Measurements from ENCODE around the gene UNKL. TPM values are rescaled to one million over a fixed set of nuclear protein-coding genes. Genes with fewer than 3 reads are reported as not detected.

The UNKL gene, protein sequence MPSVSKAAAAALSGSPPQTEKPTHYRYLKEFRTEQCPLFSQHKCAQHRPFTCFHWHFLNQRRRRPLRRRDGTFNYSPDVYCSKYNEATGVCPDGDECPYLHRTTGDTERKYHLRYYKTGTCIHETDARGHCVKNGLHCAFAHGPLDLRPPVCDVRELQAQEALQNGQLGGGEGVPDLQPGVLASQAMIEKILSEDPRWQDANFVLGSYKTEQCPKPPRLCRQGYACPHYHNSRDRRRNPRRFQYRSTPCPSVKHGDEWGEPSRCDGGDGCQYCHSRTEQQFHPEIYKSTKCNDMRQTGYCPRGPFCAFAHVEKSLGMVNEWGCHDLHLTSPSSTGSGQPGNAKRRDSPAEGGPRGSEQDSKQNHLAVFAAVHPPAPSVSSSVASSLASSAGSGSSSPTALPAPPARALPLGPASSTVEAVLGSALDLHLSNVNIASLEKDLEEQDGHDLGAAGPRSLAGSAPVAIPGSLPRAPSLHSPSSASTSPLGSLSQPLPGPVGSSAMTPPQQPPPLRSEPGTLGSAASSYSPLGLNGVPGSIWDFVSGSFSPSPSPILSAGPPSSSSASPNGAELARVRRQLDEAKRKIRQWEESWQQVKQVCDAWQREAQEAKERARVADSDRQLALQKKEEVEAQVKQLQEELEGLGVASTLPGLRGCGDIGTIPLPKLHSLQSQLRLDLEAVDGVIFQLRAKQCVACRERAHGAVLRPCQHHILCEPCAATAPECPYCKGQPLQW
- total RNA-seq, result 3.4 and 10.1 TPM in 2 replicates

DNA sequence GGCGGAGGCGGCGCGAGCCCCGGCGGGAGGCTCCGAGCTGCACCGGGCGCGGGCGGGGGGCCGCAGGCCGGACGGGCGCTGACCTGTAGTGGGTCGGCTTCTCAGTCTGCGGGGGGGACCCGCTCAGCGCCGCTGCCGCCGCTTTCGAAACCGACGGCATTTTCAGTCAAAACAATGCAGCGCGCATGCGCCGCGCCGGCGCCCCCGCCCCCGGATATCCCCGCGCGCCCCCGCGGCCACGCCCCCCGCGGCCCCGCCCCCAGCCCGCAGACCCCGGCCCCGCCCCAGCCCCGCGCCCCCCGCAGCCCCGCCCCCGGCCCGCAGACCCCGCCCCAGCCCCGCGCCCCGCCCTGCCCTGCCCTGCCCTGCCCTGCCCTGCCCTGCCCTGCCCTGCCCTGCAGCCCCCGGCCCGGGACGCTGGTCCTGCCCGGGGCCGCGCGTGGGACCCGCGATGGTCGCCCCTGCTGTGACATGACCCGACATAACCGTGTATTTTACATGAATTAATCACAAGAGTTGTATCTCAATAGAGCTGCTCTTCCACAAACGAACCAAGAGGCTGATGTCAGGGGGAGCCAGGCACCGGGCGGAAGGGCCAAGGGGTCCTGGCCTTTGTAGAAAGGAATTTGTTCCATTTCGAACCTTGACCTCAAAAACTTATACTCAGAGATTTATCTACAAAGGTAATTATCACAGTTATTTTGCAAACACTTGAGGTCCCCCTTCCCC is at the start of gene UNKL:
Gene UNKL (minus strand): TSS at position 173 of the 729 bp plus-strand sequence. CDS start 13 bp downstream, at position 160.

DNA sequence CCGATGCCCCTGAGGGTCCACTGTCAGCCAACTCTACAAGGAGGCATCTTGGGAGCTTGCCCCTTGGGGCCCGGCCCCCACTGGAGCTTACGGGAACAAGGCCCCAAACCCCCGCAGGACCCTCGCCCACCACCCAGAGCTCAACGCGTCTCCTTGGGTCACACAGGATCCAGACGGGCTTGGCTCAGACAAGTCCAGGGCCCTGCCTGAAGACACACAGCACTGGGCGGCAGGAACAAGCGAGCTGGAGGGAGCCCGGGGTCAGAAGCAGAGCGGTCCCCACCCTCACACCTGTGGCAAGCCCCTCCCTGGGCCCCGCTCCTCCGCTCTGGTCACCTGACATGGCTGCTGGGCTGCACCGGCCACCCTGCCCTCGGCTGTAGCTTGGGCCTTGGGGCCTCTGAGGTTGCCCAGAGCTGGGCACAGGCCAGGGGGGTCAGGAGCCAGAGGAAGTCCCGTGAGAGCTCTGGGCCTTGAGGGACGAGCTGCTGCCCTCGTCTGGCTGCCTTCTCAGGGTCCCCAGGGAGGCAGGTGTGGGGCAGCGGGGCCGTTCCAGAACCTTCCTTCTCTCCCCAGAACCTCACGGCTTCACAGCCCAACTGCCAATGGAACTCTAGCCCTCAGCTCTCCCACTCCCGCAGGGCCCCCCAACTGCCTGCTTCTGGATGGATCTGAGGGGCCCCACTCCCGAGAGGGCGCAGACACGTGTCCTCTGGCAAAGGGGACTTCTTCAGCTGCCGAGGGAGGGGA is 29.7 kb upstream of the UNKL start, which contains the start of gene CCDC154:
Gene CCDC154 (minus strand): TSS at position 577 of the 750 bp plus-strand sequence. CDS start 234 bp downstream, at position 343.

DNA sequence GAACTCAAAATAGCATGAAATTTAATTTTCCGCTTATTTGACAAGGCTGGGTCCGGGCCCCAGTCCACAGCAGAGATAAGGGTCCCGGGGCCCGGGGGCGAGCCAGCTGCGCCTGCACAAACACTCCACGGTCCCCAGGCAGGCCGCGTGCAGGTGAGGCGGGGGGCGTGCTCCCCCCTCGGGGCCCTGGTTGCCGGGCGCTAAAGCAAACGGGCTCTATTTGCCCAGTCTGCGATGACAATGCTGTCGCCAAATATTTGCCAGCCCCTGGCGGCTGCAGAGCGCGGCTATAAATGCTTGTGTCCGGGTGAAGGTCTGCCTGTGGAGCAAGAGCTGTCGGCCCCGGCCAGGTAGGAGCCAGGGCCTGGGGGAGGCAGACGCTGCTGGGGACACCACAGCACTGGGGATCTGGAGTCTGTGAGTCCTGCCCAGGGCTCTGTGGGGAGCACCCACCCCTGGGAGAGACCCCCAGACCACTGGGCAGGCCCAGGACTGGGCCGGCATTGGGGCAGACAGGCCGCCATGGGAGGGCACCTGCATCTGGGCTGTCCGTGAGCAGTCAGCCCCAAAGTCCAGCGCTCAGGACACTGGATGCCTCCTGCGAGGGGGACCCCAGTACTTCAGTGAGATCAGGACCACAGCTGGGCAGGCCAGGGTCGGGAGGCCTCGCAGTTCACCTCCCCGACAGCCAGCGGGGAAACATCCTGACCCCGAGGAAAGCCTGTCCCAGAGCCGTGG is 16.4 kb upstream of the UNKL start, which contains the start of gene PERCC1:
Gene PERCC1 (plus strand): TSS at position 320 of the 738 bp plus-strand sequence. CDS start 1,516 bp downstream, outside the sequence.

DNA sequence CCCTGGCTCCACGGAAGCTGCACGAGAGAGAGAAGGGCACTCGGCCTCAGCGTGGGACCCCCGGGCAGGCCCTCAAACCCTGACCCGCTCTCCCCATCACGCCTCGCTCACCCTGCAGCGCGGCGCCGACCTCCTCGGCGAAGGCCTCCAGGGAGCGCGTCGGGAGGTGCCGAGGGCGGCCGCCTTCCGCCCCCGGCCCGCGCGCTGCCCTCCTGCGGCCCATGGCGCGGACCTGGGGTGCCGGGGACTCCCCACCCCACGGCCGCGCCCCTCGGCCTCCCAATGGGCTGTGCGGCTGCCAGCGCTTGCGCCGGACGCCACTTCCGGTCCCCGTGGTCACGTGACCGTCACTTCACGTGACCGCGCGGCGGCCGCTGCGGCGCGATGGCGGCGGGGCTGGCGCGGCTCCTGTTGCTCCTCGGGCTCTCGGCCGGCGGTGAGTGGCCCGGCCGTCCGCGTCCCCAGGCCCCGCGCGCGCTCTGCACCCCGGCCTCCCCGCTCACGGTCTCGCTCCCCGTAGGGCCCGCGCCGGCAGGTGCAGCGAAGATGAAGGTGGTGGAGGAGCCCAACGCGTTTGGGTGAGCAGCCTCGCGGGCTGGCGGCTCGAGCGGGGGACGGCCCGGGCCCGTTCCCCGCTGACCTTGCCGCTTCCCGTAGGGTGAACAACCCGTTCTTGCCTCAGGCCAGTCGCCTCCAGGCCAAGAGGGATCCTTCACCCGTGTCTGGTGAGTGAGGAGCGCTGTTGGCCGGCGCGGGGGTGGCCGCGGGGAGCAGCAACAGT is 62.7 kb downstream of the UNKL start, which contains the start of the genes GNPTG and TSR3:
Gene GNPTG (plus strand): TSS at position 350 of the 781 bp plus-strand sequence. CDS start 35 bp downstream, at position 385.
Gene TSR3 (minus strand): TSS at position 297 of the 781 bp plus-strand sequence. CDS start 74 bp downstream, at position 223.

DNA sequence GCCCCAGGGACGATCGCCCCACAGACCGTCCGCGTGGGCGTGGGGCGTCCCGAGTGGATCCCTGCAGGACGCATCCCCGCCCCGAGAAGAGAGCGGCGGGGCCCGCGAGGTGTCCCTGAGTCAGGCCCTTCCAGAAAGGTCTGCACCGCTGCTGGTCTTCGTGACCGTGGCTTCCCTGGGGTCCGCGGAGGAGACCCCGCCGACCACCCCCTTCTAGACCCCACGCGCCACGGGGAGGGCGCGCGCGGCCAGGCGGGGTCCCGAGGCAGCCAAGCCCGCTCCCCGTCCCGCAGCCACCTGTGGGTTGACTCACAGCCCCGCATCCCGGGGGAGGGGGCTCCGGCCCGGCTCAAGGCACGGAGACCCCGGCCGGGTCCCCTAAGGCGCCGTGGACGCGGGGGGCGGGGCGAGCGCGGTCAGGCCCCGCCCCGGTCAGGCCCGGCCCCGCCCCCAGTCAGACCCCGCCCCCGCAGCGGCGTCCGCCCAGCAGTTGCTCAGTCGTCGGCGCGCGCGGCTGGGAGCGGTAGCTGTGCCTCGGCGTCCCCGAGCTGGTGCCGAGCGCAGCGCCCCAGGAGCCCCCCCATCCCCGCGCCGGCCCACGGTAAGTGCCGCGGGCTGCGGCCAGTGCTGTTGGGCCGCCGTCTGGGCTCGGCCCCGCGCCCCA is 81.2 kb downstream of the UNKL start, which contains the start of gene BAIAP3:
Gene BAIAP3 (plus strand): TSS at position 497 of the 664 bp plus-strand sequence. CDS start 4,905 bp downstream, outside the sequence.

Other genes with a start within 250 kb of the UNKL start
- not detected in 2 replicates for gene TPSG1, start 189.4 kb downstream of the UNKL start, total RNA-seq
- gene TPSB2, start 184.5 kb downstream of the UNKL start, total RNA-seq, result not detected in 2 replicates
- not detected in 2 replicates for gene TPSAB1, start 174.0 kb downstream of the UNKL start, total RNA-seq
- gene TPSD1, start 158.6 kb downstream of the UNKL start, total RNA-seq, result not detected in 2 replicates
- gene UBE2I, start 105.1 kb downstream of the UNKL start, total RNA-seq, result 44.8 and 80.6 TPM in 2 replicates
- gene BAIAP3, start 81.1 kb downstream of the UNKL start, total RNA-seq, result 0.34 and 0.78 TPM in 2 replicates
- 63.9 and 84.4 TPM in 2 replicates for gene TSR3, start 62.8 kb downstream of the UNKL start, total RNA-seq
- 23.9 and 47.1 TPM in 2 replicates for gene GNPTG, start 62.8 kb downstream of the UNKL start, total RNA-seq
- 16.6 and 28.0 TPM in 2 replicates for gene UQCC4, start 6.0 kb upstream of the UNKL start, total RNA-seq
- not detected in 2 replicates for gene PERCC1, start 16.4 kb upstream of the UNKL start, total RNA-seq
- under 0.01 and 0.57 TPM in 2 replicates for gene CCDC154, start 29.9 kb upstream of the UNKL start, total RNA-seq
- gene CLCN7, start 60.3 kb upstream of the UNKL start, total RNA-seq, result 61.9 and 142 TPM in 2 replicates
- not detected in 2 replicates for gene PTX4, start 74.2 kb upstream of the UNKL start, total RNA-seq
- 8.5 and 14.7 TPM in 2 replicates for gene TELO2, start 78.7 kb upstream of the UNKL start, total RNA-seq
- under 0.01 and 0.28 TPM in 2 replicates for gene TMEM204, start 119.0 kb upstream of the UNKL start, total RNA-seq
- gene IFT140, start 197.4 kb upstream of the UNKL start, total RNA-seq, result 10.6 and 19.1 TPM in 2 replicates
- 5.1 and 14.0 TPM in 2 replicates for gene CRAMP1, start 197.7 kb upstream of the UNKL start, total RNA-seq

Data from nasal cavity respiratory epithelium epithelial cell of viscerocranial mucosa (primary cell).